Measurements from ENCODE around the gene TLDC2.

TLDC2 gene

GRCh38 chr20:36848078-36848660, 27.8 kb upstream of the TLDC2 start:
- intact Hi-C loops (cut with DNase I): no loop called here
- DNase-seq: no peak

- DNase-seq: no peak
- intact Hi-C loops (cut with DNase I): no loop called here
Measured at GRCh38 chr20:36848677-36849076, 27.3 kb upstream of the TLDC2 start.

- DNase-seq: no peak
- intact Hi-C loops (cut with DNase I): no loop called here
Measured at GRCh38 chr20:36849333-36850065, 26.4 kb upstream of the TLDC2 start.

- DNase-seq: no peak
- intact Hi-C loops (cut with DNase I): no loop called here
Measured at GRCh38 chr20:36850759-36851158, 25.2 kb upstream of the TLDC2 start.

GRCh38 chr20:36851490-36851889, 24.4 kb upstream of the TLDC2 start:
- intact Hi-C loops (cut with DNase I): no loop called here
- DNase-seq: no peak

- DNase-seq: peak in 40 of 42 donors; percentile 50 to 92 (median 79)
- intact Hi-C loops (cut with DNase I): no loop called here
Measured at GRCh38 chr20:36852187-36852586, 23.8 kb upstream of the TLDC2 start.

GRCh38 chr20:36854348-36855240, 21.3 kb upstream of the TLDC2 start:
- no peak for DNase-seq
- intact Hi-C loops (cut with DNase I): no loop called here

DNA sequence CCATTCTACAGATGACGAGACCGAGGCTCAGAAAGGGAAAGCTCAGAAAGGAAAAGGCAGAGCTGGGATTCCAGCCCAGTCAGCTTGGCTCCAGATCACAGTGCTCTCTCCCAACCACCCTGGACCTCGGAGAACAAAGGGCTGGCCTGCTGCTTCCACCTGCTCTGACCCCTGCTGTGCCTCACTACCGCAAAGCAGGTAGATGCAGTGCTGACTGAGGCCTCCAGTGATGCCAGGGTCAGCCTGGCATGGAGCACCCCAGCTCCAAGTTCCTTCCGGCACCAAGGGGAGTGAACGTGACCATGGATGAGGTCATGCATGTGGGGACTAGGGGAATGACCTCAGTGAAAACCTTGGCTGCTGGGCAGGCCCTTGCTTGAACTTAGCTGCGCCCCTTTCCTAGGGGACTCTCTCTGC, 20.7 kb upstream of the TLDC2 start:
- intact Hi-C loops (cut with DNase I): no loop called here
- DNase-seq: peak in 5 of 42 donors; percentile 39 to 80 (median 47)

DNA sequence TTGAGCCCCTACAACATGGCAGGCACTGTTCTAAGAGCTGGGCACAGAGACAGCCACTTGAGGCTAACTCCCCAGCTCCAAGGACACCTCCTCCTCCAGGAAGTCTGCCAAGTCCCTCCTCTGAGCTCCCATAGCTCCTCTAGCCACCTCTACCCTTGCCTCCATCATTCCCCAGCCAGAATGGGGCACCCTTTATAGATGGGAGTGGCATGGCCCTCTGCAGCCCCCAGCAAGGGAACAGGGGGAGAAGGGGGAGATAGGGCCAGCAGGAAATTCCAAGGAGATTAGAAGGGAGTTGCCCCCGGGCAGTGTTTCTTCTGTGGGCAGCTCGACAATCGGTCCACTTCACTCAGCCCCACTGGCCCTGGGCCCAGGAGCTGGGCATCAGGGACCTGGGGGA, 19.7 kb upstream of the TLDC2 start:
- intact Hi-C loops (cut with DNase I): no loop called here
- peak in 1 of 42 donors; percentile 33 for DNase-seq

- peak in 3 of 42 donors; percentile 30 to 54 (median 44) for DNase-seq
- intact Hi-C loops (cut with DNase I): no loop called here
Measured at GRCh38 chr20:36856691-36857635, 19.0 kb upstream of the TLDC2 start.

- intact Hi-C loops (cut with DNase I): no loop called here
- DNase-seq: no peak
Measured at GRCh38 chr20:36859282-36859555, 16.7 kb upstream of the TLDC2 start.

DNA sequence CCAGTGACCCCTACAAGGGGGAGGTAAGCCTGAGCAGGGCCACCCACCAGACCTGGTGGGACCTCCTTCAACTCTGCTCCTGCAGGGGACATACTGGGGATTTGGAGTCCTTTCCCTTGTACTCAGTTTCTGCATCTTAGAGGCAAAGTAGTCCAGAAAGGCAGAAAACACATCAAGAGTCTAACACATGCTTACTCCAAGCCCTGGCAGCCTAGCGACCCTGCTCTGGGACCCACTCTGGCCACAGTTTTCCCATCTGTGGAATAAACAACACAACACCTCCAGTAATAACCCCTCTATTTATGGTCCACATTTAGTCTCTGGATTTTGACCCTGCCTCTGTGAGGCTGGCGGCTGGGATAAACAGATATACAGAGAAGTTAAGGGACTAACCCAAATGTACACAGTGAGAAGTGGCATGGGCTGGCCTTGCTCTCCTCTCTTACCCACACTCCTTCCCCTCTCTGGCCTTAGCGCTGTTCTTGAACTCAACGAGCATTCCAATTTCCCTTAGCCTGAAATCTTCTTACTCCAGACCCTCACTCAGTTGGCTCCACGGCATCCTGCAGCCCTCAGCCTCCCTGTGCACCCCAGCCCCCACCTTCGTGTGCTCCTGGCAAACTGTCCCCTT, 16.1 kb upstream of the TLDC2 start:
- intact Hi-C loops (cut with DNase I): loop anchor here (10.0 kb wide), 1 partner anchor 85 kb away; the partner anchor contains the start of gene DSN1
- no peak for DNase-seq

DNA sequence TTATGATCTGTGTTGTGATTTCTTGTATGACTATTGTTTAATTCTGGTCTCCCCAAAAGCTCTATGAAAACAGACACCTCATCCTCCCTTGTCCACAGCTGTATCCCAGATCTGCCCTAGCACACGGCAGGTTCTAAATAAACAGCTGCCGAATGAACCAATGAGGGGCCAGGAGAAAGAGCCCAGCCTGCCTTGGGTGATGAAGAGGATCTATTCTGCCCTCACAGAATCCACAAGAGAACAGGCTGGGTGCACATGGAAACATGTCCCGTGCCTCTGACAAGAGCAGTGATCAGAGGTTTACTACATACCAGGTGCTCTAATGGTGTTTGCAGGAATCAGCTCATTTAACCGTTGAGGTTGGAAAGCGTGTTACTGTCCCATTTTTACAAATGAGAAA, 15.6 kb upstream of the TLDC2 start:
- intact Hi-C loops (cut with DNase I): loop anchor here (10.0 kb wide), 1 partner anchor 86 kb away; the partner anchor contains the start of gene DSN1
- DNase-seq: no peak

GRCh38 chr20:36860811-36861624, 14.9 kb upstream of the TLDC2 start:
- DNase-seq: no peak
- intact Hi-C loops (cut with DNase I): loop anchor here (10.0 kb wide), 1 partner anchor 86 kb away; the partner anchor contains the start of gene DSN1

DNA sequence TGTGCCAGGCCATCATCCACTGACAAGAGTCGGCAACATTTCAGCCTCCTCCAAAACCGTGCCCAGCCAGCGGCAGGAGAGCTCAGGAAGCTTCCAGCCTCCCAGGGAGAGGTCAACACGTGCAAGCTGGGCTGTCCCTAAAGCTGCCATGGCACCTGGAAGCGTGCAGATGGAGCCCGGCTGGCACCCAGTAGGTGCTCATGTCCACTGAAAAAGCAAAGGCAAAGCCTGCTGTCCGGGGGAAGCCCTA, 14.4 kb upstream of the TLDC2 start:
- peak in 3 of 42 donors; percentile 23 to 50 (median 32) for DNase-seq
- intact Hi-C loops (cut with DNase I): loop anchor here (10.0 kb wide), 1 partner anchor 87 kb away; the partner anchor contains the start of gene DSN1

DNA sequence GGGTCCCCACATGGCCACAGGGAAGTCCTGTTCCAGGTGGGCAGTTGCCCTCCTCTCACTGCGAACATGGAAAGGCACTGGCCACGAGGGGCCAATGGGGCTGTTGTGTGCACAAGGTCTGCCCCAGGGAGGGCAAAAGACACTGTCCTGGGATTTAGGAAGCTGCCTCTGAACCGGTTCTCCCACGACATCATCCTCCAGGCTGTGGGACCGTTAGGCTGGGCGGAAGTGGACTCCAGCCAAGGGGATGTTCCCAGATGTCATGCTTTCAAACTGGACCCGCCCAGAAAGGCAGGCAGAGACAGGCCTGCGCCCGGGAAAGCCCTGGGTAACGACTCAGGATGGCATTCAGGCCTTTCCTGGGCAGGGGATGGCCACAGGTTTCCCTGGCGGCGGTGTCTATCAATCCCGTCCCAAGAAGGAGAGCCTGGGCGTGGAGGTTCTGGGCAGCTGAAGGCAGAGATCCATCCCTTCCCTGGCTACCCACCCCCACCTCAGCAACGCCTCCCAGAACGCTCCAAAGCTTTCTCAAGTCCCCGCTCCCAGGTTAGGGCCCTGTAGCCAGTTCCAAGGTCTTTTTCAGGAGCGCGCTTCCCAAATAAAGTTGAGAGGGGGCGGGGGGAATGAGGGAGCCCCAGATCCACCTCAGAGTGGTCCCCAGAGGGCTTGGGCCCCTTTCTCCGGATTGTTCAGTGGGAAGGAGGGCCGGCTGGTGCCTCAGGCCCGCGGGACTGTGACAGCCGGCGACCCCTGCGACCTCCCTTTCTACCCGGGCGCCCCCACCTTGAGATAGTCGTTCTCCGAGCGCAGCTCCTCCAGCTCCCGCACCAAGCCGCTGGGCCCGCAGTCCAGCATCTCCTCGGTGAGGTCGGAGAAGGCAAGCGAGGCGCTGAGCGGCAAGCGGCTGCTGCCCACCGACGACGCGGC, 13.8 kb upstream of the TLDC2 start:
- DNase-seq: peak; percentile 71 to 95 (median 87)
- intact Hi-C loops (cut with DNase I): loop anchor here (10.0 kb wide), 1 partner anchor 87 kb away; the partner anchor contains the start of gene DSN1

All from head of caudate nucleus (tissue), 42 donors.